HepG2 (cell line): Measurements from ENCODE around the gene ATP2C2. TPM values are rescaled to one million over a fixed set of nuclear protein-coding genes. Genes with fewer than 3 reads are reported as not detected.

Source experiments
- DDIT3 ChIP-seq: sonication (generic); formaldehyde crosslinking; IDR thresholded peaks from 2 replicates; pipeline ENCODE4 v1.4.0; 2020; ENCODE audit warnings: mild to moderate bottlenecking, missing genetic modification reagents
- GPBP1L1 ChIP-seq: sonication (generic); formaldehyde crosslinking; IDR thresholded peaks from 2 replicates; pipeline ENCODE4 v1.5.0; 2020; ENCODE audit warnings: mild to moderate bottlenecking, missing genetic modification reagents
- HDAC1 ChIP-seq: sonication (generic); formaldehyde crosslinking; IDR thresholded peaks from 2 replicates; pipeline ENCODE4 v1.5.1; 2020; ENCODE audit warnings: mild to moderate bottlenecking, missing genetic modification reagents
- HNRNPUL1 ChIP-seq: fragments of 200-400 bp; formaldehyde crosslinking; IDR thresholded peaks from 2 replicates; pipeline ENCODE4 v1.6.1; 2017; ENCODE audit warnings: low read depth, mild to moderate bottlenecking, low read length, moderate library complexity
- IRF9 ChIP-seq: sonication (generic); formaldehyde crosslinking; IDR thresholded peaks from 2 replicates; pipeline ENCODE4 v1.8.0; 2022; ENCODE audit warnings: missing genetic modification reagents, mild to moderate bottlenecking, borderline replicate concordance
- JARID2 ChIP-seq: sonication (generic); formaldehyde crosslinking; IDR thresholded peaks from 2 replicates; pipeline ENCODE4 v1.8.1; 2023; ENCODE audit warnings: missing genetic modification reagents, inconsistent platforms; ENCODE audit not compliant: insufficient replicate concordance
- KLF9 ChIP-seq: IDR thresholded peaks from 2 replicates; pipeline ENCODE4 v1.6.1; 2016; ENCODE audit warnings: low read depth
- MAX ChIP-seq: IDR thresholded peaks from 2 replicates; pipeline ENCODE4 v1.6.1; 2012; ENCODE audit warnings: inconsistent platforms
- NAIF1 ChIP-seq: sonication (generic); formaldehyde crosslinking; IDR thresholded peaks from 2 replicates; pipeline ENCODE4 v1.5.0; 2020; ENCODE audit warnings: mild to moderate bottlenecking, missing genetic modification reagents, borderline replicate concordance
- RAD21 ChIP-seq: fragments of 450-650 bp; formaldehyde crosslinking; IDR thresholded peaks from 2 replicates; pipeline ENCODE4 v1.5.0; 2020; ENCODE audit warnings: mild to moderate bottlenecking
- RAD51 ChIP-seq: fragments of 450-650 bp; IDR thresholded peaks from 2 replicates; pipeline ENCODE4 v1.6.1; 2016; ENCODE audit warnings: borderline replicate concordance
- REPIN1 ChIP-seq: sonication (generic); formaldehyde crosslinking; IDR thresholded peaks from 2 replicates; pipeline ENCODE4 v1.8.0; 2022; ENCODE audit warnings: missing genetic modification reagents, low read depth, mild to moderate bottlenecking, borderline replicate concordance
- SCMH1 ChIP-seq: sonication (generic); formaldehyde crosslinking; IDR thresholded peaks from 2 replicates; pipeline ENCODE4 v1.9.0; 2021; ENCODE audit warnings: missing genetic modification reagents, mild to moderate bottlenecking, borderline replicate concordance
- SRF ChIP-seq: IDR thresholded peaks from 2 replicates; pipeline ENCODE4 v1.6.1; 2011; ENCODE audit warnings: mild to moderate bottlenecking, low read depth, low read length, moderate library complexity
- SYNCRIP ChIP-seq: fragments of 200-400 bp; formaldehyde crosslinking; IDR thresholded peaks from 2 replicates; pipeline ENCODE4 v1.6.1; 2018; ENCODE audit warnings: mild to moderate bottlenecking, low read depth, low read length; ENCODE audit not compliant: insufficient read depth
- TOE1 ChIP-seq: sonication (generic); formaldehyde crosslinking; IDR thresholded peaks from 2 replicates; pipeline ENCODE4 v1.4.0; 2020; ENCODE audit warnings: mild to moderate bottlenecking, missing genetic modification reagents
- ZNF138 ChIP-seq: sonication (generic); formaldehyde crosslinking; IDR thresholded peaks from 2 replicates; pipeline ENCODE4 v1.5.0; 2020; ENCODE audit warnings: mild to moderate bottlenecking, low read depth, missing genetic modification reagents
- ZNF510 ChIP-seq: sonication (generic); formaldehyde crosslinking; IDR thresholded peaks from 2 replicates; pipeline ENCODE4 v1.4.0; 2020; ENCODE audit warnings: low read depth, mild to moderate bottlenecking, missing genetic modification reagents
- ZNF646 ChIP-seq: sonication (generic); formaldehyde crosslinking; IDR thresholded peaks from 2 replicates; pipeline ENCODE4 v1.9.0; 2021; ENCODE audit warnings: mild to moderate bottlenecking, missing genetic modification reagents
- ZNF777 ChIP-seq: sonication (generic); formaldehyde crosslinking; IDR thresholded peaks from 2 replicates; pipeline ENCODE4 v1.4.0; 2020; ENCODE audit warnings: missing genetic modification reagents
- polyA plus RNA-seq, 8 experiments: library from polyadenylated mRNA; depleted of rRNA in 3 of 8; stranded (reverse) in 7 of 8; unstranded in 1 of 8; fragments of >200 nt; fragmentation: Illumina TruSeq in 4 of 8; extraction: Trizol in 4 of 8; gene quantifications; 2 replicates each; pipeline versions ENCODE4 v1.2.1 to v1.2.3, GENCODE V29; 2011 to 2016; ENCODE audit warnings: low read depth in 4 of 8, missing spikeins in 1 of 8, mixed read lengths in 1 of 8; ENCODE audit not compliant: insufficient read depth in 1 of 8
- total RNA-seq, 5 experiments: library from RNA; depleted of rRNA; stranded (reverse); fragments of >200 nt; fragmentation: Illumina TruSeq; extraction: Trizol; gene quantifications; 2 replicates each; pipeline ENCODE4 v1.2.3, GENCODE V29; 2016; ENCODE audit warnings: low read depth in 1 of 5

The ATP2C2 gene
- total and polyA plus RNA-seq, 2 of the 13 experiments (the other 11 are each of a cell fraction or from before 2014, with no cell fraction given): 0.07 TPM; not detected in 1

- TF ChIP-seq NAIF1 (CRISPR knock-in tag) (no peak), TOE1 (no peak), SRF (no peak), GPBP1L1 (CRISPR knock-in tag) (no peak), ZNF646 (no peak), ZNF510 (CRISPR knock-in tag) (no peak), MAX (peak; percentile 19; the same call in 1 of the 2 replicates), REPIN1 (CRISPR knock-in tag) (0 out of 2 replicates have a peak, but pooled peaks have one; percentile 28), RAD21 (peak; percentile 97), JARID2 (CRISPR knock-in tag) (no peak), HNRNPUL1 (no peak), SCMH1 (CRISPR knock-in tag) (no peak), ZNF138 (CRISPR knock-in tag) (no peak), SYNCRIP (no peak), IRF9 (no peak), RAD51 (no peak), DDIT3 (CRISPR knock-in tag) (no peak), KLF9 (CRISPR knock-in tag) (no peak), ZNF777 (CRISPR knock-in tag) (no peak), HDAC1 (no peak)
These were observed 116.4 kb downstream of the ATP2C2 start (continued) for GRCh38 chr16:84484579-84485254.
